HG02981 (cell line): Measurements from ENCODE around the gene CDC73.
A peak's percentile ranks its signal among the peaks of the same experiment; 100 is the strongest.
"Not testable (repeated sequence)": the region's sequence is repeated elsewhere in the genome, so short reads cannot be mapped to it uniquely, and the experiment has no call there.

Source experiments
- ATAC-seq: cut with Tn5 transposase; IDR thresholded peaks from one replicate; pipeline ENCODE4 v1.9.1; 2021; ENCODE audit warnings: mild to moderate bottlenecking, moderate library complexity; ENCODE audit not compliant: unreplicated experiment

Gene CDC73

DNA sequence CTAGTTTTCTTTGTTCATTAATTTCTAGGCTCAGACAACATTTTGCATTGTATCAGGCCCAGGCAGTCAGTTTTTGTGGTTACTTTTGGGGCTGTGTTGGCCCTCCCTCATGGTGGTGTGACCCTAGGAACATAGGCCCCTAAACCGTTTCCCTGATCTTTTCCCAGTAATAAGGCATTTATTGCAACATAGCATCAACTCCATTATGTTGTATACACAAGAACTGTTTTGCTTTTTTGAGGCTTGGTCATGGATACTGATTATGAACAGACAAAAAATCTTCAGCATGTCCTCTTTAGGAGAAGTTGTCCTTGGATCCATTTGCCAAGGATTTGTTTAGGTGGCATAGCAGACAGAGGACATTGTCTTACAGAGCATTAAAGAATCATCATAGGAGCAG lies 54.3 kb downstream of the CDC73 start:
- no peak for ATAC-seq

- no peak for ATAC-seq
These were observed 55.0 kb downstream of the CDC73 start for GRCh38 chr1:193176788-193177187.

DNA sequence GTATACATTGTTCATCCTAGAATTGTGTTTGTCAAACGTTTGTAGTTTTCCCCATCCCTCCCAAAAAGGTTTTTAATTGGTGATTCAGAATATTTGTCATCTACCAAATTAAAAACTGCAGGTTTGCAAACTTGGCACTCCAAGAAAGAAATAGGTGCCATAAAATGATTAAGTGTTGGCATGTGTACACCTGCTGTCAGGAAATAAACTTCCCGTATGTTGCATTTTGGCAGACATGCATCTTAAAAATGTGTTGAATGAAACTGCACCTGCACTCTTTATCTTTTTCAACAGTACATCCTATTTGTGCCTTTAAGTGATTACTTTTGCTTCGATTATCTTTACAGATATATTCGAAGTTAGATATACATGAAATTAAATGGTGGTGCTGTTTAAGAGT lies 57.3 kb downstream of the CDC73 start:
- no peak for ATAC-seq

DNA sequence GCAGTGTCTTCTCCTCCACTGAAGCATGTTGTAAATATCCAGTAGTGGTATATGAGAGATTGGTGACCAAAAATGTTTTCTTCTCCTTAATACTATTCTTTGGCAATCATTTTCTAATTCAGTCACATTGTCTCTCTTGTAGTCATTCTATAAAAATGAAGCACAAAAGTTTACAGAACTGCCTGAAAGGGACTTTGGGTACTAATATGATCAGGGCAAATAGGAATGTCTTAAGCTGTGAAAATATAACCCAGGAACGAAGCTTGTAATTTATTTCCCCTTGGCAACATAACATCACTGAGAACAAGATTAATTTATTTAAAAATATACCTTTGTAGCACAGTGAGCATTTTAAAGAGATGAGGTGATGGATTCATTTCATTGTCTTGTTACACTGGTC lies 59.7 kb downstream of the CDC73 start:
- ATAC-seq, result no peak

- ATAC-seq, result peak; percentile 51
These were observed 60.2 kb downstream of the CDC73 start for GRCh38 chr1:193181985-193182384.

DNA sequence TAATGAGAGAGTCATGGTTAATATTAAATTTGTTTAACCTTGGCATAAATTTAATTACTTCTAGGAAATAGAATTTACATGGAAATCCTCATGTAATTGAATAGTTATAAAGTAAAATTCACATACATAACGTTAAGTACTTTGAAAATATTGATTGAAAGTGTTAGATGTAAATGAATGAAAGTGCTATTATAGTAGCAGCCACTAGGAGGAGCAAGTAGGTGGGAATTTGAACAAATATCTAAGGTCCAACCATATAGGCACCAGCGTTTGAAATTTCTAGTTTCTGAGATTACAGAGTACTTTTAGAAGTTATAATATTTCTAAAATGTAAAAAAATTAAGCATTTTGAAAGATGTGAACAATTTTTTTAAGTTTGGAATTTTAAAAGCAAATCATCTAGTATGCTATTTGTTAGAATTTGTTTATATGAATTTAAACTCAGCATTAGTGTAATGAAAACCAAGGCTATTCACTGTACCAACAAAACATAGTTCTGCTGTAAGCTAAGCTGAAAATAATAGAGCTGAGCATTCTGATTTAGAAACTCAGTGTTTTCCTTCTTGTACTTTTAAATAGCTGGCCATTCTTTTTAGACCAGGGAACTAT lies 61.3 kb downstream of the CDC73 start:
- ATAC-seq, result peak; percentile 48

- ATAC-seq, result no peak
These were observed 62.9 kb downstream of the CDC73 start for GRCh38 chr1:193184776-193185175.

DNA sequence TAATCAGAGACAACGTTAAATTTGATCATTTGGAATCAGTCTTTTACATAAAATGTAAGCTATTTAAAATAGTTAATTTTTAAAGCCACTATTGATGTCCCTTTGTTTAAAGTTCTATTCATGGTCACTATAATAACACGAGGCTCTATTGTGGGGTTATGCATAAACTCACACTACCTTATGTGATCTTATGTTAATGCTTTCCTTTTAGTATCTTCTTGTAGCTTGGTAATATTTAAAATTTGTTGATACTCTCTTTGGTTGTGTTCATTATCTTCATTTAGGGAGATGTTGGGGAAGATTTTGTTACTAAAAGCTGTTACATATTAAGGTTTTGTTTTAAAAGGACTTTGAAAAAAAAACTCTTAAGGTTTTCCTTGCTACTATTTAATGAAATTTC lies 63.4 kb downstream of the CDC73 start:
- no peak for ATAC-seq

- ATAC-seq, result no peak
These were observed 64.3 kb downstream of the CDC73 start, which contains the start of gene B3GALT2 for GRCh38 chr1:193185901-193186731. B3GALT2 (minus strand) TSS chr1:193186613; CDS start chr1:193181562, 5,051 bp downstream.

DNA sequence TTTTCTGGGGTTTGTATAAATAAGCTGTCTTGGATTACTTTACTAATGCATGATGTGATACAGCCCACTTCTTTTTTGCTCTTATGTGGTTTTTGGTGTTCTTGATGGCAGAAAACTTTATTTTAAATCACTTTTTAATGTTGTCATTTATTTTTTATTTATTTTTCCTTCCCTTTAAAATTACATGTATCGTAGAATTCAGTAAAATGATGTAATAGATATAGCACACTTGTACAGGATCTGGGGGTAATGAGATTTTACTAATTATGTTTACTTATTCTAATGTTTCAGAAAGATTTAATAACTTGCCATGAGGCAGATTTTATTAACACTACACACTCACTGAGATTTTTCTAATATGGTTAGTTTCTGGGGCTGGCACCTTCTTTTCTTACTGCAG lies 65.3 kb downstream of the CDC73 start:
- ATAC-seq, result no peak

- not testable (repeated sequence) for ATAC-seq
These were observed 67.1 kb downstream of the CDC73 start for GRCh38 chr1:193188915-193189314.

DNA sequence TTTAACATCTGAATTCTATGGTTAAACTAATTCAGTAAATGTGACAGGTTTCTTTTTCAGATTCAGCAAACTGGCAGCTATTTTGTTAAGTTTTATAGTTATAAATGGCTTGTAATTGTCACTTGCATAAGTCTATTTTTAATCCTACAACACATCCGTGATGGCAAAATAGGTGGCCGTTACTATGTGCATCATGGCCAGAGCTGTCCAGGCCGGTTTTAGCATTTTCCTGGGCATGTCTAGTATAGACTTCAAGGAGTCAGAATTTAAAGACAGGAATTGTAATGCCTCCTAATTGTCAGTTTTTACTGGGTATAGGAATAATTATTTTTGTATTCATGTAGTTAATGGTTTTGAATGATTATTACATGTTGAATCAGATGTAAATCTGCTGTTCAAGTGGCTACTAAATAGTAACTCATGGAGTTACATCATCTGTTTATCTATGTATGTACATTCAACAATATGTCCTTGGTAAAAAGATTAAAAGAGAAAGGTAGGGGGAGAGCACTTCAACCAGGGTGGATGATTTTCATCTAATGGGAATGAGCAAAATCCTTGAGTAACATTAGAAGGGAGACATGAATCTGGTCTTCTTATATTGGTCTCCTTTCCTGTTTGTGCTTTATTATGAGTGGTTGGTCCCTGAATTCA lies 67.7 kb downstream of the CDC73 start:
- ATAC-seq, result no peak

- peak; percentile 40 for ATAC-seq
These were observed 68.4 kb downstream of the CDC73 start for GRCh38 chr1:193190096-193190744.

DNA sequence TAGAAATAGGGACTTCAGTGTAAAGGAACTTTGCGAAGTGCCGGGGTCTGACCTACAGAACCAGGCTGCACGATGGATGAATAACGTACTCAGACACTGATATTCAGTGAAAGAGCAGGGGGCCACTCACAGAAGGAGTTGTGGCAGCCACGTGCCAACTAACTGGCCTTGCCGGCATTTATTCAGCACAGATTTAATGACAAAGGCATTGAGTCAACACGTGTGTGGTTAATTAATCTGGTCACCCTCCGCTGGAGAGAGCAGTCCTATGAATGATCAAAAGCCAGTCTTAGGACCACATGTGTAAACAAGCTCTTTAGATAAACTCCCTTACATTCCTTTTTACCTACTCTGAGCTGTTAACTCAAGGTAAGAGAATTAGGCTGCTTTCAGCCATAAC lies 70.8 kb downstream of the CDC73 start:
- no peak for ATAC-seq

GRCh38 chr1:193199940-193200339 lies 78.1 kb downstream of the CDC73 start:
- no peak for ATAC-seq

- no peak for ATAC-seq
These were observed 79.2 kb downstream of the CDC73 start for GRCh38 chr1:193201021-193201420.

DNA sequence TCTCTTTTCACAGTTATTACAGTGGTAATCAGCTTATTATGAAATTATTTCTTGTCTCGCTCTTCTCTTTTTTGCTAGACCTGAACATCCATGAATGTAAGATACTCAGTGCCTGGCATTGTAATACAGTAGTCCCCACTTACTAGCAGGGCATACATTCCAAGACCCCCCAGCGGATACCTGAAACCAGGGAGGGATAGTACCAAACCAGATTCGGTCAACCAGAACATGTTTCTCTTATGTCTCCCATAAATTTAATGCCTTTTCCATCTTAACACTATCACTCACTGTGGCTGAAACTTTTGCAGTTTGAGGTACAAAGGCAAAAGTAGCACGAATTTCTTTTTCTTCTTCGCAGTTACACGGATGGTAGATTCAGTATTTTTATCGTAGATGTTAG lies 89.2 kb downstream of the CDC73 start:
- no peak for ATAC-seq

DNA sequence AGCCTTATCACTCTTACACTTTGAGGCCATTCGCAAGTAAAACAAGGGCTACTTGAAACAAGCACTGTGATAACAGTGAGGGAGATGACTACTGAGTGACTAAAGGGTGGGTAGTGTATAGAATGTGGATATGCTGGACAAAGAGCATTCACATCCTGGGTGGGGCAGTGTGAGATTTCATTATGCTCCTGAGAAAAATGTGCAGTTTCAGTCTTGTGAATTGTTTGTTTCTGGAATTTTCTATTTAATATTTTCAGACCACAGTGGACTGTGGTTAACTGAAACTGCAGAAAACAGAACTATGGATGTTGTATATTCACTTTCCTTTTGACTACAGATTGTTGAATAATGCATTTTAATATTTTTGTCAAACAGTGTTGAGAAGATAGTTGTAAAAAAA lies 89.7 kb downstream of the CDC73 start:
- ATAC-seq, result peak; percentile 74

GRCh38 chr1:193212637-193213036 lies 90.8 kb downstream of the CDC73 start:
- ATAC-seq, result no peak

GRCh38 chr1:193213998-193214397 lies 92.2 kb downstream of the CDC73 start:
- ATAC-seq, result no peak

- no peak for ATAC-seq
These were observed 95.1 kb downstream of the CDC73 start for GRCh38 chr1:193216920-193217319.
